ENCODE data around the gene SULT1C4.

The SULT1C4 gene

DNA sequence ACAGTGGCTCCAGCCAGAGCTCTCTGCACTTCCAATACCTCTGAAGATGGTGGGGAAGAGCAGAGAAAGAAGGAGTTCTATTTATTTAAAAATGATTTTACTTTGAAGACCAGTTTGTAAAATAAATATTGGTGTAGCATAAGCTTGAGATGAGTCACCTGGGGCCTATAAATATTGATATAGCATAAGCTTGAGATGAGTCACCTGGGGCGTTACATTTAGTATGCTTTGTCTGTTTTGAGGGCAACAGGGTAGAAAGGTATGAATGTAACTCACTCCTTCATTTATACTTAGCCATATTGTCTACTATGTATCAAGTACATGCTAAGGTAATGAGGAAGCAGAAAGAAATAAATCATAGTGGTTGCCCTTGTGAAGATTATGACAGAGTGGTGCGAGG, 7.7 kb upstream of the SULT1C4 start:
- DNase-seq (ENCODE audit: low spot score), result no peak

- no peak for DNase-seq (ENCODE audit: low spot score)
Measured at GRCh38 chr2:108376774-108377173, 980 bp upstream of the SULT1C4 start.

DNA sequence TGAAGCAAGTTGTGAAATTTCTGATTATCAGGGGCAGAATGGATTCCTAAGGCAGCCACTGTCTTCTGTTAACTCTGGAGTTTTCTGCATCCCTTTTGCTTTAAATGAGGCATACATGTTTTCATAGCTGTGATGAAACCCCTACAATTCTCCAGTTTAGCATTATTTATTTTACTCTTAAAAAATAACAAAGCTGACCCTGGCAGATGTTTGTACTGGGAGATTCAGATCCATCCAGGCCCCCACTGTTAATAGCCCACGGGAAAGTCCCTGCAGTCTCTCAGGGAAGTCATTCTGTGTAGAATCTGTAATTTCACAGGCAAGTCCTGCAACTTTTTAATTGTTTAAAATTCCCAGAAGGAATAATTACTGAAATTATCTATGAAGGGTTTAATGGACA, 353 bp upstream of the SULT1C4 start:
- DNase-seq (ENCODE audit: low spot score), result no peak

DNA sequence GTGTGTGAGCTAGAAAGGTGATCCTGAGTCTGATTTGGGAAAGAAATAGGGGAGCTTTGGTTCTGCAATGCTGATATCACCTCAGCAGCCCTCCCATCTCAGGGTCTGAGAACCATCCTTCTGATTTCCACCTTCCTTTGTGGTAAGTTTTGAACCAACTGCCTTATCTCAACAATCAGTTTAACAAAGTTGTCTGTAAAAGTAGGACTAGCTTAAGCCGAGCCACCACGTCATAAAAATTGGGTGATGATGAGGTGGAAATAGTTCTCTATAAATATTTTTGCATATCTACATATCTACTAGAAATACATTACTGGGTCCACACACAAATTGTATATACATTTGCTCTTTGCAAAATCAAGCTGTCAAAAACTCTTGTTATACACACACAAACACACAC, 1.1 kb downstream of the SULT1C4 start:
- no peak for DNase-seq (ENCODE audit: low spot score)

DNA sequence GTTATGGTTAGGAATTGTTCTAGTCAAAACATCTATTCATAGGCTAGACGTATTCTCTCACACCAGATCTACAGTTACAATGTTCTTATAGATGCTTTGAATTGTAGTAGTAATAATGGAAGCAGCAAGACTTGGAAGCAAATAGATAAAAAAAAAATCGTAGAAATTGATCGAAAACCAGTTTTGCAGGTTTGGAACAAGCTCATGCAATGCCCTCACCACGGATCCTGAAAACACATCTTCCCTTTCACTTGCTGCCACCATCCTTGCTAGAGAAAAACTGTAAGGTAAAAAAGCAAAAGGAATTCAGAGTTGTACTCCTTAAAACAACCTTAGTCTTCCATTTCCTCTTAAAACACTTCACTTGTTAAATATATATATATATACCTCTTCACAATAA, 4.4 kb downstream of the SULT1C4 start:
- no peak for DNase-seq (ENCODE audit: low spot score)

DNA sequence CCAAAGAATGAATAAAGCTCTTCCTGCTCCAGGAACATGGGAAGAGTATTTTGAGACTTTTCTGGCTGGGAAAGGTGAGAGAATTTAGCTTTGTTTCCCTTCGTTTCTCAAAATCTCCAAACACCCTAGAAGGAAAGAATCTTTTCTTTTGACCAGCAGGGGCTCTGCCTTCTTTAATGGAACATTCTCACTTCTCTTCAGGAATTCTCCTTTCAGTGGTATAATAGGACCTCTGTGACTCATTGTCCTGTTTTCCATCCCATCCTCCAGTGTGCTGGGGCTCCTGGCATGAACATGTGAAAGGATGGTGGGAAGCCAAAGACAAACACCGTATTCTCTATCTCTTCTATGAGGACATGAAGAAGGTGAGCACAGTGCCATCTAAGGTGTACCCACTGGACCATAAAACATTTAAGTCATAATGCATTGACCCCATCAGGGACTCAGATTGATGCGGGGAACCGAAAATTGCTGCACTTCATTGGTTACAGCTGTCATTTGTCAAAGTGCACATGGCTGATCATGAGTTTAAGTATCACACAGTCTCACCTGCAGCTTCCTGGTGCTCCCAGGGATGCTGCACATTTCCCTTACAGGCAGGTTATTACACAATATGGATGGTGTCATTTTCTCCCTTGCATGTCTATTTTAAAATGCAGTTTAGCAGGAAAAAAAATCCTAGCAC, 5.5 kb downstream of the SULT1C4 start:
- DNase-seq (ENCODE audit: low spot score), result no peak

- no peak for DNase-seq (ENCODE audit: low spot score)
Measured at GRCh38 chr2:108384662-108385393, 7.1 kb downstream of the SULT1C4 start.

DNA sequence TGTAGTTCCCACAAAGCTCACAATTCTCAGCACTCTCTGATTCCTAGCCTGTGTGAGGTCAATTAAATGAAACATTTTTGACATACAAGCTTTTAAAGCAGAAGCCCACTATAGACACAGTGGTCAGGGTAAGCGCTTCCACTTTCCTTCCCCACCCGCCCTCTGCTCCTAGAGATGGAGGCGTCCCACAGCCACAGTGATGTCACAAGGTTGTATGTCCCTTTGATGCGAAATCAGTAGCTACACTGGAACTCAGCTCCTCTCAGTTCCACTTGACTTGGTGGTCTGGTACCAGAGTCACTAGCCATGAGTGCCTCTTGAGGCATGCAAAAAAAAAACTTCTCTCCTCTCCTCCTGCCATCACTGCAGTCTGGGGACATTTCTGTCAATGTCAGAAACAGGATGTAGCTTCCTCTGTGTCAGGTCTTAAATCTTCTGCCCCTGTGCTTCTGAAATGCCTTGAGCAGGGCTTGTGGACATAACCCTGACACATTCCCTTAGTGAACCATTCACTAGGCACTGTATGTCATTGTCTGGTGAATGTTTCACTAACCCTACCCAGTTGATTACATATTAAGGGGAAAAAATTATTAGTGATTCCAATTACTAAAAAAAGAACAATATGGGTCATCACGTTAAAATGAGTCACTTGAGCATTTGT, 7.8 kb downstream of the SULT1C4 start:
- no peak for DNase-seq (ENCODE audit: low spot score)

GRCh38 chr2:108388045-108388444, 10.3 kb downstream of the SULT1C4 start:
- DNase-seq (ENCODE audit: low spot score), result no peak

DNA sequence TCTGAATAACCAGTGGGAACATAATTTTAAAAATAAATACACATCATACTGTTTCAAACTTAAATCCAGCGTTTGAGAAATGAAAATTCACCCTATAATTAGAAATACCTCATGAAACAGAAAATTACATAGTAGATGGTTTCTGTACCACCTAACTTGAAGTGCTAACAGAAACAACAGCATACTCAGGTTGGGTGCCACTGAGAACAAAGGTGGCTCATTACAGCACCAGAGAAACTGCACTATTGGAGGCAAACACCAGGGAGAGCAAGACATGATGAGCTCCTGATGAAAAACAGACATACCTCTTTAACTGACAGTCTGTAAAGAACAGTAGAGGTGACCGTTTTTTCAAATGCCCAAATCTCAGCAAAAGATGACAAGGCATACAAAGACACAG, 12.6 kb downstream of the SULT1C4 start:
- DNase-seq (ENCODE audit: low spot score), result no peak

DNA sequence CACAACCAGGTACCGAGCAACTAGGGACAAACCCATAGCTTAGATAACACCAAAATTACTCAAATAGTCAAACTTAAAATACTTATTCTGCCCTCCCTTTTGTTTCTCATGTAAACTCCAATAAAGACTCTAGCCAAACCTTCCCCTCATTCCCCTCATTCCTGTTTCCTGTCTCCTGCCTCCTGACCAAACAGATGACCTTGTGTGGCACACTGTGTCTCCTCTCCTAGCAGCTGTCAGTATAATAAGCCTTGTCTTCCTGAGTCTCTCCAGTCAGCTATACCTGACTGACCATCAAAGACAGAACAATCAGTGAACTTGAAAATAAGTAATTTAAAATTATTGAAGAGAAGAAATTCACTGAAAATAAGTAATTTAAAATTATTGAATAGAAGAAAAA, 14.3 kb downstream of the SULT1C4 start:
- no peak for DNase-seq (ENCODE audit: low spot score)

DNA sequence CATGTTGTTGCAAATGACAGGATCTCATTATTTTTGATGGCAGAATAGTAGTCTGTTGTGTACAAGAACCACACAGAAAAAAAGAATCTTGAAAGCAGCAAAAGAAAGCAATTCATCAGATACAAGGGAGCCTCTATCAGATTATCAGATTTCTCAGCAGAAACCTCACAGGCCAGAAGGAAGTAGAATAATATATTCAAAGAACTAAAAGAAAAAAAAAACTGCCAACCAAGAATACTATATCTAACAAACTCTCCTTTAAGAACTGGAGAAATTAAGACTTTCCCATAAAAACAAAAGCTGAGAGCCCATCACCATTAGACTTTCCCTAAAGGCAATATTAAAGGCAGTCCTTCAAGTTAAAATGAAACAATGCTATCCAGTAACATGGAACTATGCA, 15.4 kb downstream of the SULT1C4 start:
- no peak for DNase-seq (ENCODE audit: low spot score)

- no peak for DNase-seq (ENCODE audit: low spot score)
Measured at GRCh38 chr2:108395155-108395554, 17.4 kb downstream of the SULT1C4 start.

GRCh38 chr2:108396845-108397244, 19.1 kb downstream of the SULT1C4 start:
- no peak for DNase-seq (ENCODE audit: low spot score)

- DNase-seq (ENCODE audit: low spot score), result no peak
Measured at GRCh38 chr2:108399479-108399878, 21.7 kb downstream of the SULT1C4 start.

DNA sequence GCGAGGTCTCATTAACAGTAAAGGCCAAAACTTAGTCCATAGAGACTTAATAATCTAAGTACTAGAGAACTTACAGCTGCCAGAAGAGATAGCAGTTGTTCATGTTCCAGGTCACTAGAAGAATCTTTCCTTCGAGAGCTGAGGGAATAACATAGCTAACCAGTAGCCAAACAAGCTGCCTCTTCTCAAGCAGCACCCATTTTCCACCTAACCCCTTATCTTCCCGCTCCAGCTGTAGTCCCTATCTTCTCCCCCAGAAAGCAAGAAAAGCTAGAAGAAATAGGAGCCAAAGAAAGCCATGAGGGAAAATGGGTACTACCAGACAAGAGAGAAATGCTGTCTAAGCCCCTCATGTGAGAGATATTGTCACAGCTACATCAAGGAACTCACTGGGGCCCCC, 24.0 kb downstream of the SULT1C4 start:
- no peak for DNase-seq (ENCODE audit: low spot score)

DNA sequence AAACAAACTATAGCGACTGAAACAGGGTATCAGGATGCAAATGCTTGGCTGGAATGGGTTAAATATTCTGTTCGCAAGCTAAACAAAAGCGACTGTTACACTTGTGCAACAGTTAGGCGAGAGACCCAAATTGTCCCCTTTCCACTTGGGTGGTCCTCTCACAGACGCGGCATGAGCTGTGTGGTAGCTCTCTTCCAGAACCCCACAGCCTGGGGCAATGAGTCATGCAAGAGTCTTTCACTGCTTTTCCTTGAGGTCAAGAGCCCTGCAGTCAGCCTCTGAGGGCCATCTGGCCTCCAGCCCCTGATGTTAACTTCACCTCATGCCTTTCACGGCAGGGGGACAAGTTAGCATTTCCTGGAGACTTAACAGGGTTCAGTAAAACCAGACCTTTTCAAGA, 25.7 kb downstream of the SULT1C4 start:
- no peak for DNase-seq (ENCODE audit: low spot score)

DNA sequence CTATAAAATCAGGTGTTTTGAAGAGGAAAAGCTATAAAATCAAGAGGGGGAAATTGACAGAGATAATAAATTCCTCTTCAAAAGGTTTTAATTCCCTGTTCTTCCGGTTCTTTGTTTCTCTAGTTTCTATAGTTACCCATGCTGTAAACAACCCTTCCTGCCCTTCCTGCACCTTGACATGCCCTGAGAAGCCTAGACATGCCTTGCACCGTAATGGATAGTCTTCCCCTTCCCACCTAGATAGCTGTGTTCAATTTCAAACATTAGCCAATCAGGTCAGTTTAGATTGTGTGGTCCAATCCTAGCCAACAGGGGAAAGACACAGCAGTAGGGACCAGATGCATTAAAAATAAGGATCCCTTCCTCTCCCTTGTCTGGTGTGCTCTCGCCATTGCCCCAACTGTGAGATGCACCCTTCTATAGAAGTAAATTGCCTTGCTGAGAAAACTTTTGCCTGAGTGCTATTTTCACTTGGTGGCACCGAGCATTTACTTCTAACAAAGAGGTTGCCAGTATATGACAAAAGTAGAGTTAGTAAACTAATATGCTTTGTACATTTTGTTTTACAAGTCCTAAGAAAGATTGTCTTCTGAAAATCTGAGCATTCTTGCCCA, 27.1 kb downstream of the SULT1C4 start:
- DNase-seq (ENCODE audit: low spot score), result no peak

DNA sequence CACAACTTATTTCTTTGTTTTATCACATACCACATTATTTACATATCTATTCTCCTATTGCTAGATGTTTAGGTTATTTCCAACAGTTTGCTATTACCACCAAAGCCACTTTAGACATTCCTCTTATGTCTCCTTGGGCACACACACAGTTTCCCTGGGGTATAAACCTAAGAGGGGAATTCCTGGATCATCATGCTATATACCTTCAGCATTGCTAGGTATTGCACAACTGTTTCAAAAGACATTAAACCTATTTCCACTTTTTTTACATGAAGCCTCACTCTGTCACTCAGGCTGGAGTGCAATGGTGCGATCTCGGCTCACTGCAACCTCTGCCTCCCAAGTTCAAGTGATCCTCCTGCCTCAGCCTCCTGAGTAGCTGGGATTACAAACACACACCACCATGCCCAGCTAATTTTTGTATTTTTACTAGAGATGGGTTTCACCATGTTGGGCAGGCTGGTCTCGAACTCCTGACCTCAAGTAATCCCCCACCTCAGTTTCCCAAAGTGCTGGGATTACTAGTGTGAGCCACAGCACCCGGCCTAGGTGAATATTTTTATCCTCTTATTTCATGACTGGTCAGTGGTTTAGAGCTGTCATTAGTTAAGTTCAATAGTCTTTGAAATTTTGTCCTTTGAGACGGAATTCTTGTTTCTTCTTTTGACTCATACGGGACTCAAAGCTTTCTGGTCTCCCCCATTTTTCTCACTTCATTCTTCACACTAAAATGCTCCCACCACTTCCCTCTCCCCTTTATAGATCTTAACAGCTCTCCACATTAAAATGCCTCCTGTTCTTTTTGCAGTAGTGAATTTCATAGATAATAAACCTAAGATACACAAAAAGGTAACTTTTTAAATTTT, 30.3 kb downstream of the SULT1C4 start:
- DNase-seq (ENCODE audit: low spot score), result no peak

- DNase-seq (ENCODE audit: low spot score), result no peak
Measured at GRCh38 chr2:108409768-108410167, 32.0 kb downstream of the SULT1C4 start.

GRCh38 chr2:108412995-108413710, 35.4 kb downstream of the SULT1C4 start:
- no peak for DNase-seq (ENCODE audit: low spot score)
